GM19238 (cell line): ENCODE data around the gene IGDCC3.

Source experiments
- DNase-seq: peaks from one replicate; pipeline ENCODE4 v3.0.0; 2011; ENCODE audit warnings: low spot score; ENCODE audit not compliant: insufficient read length

Gene IGDCC3

GRCh38 chr15:65298731-65299130 lies 79.1 kb downstream of the IGDCC3 start:
- DNase-seq = no peak

GRCh38 chr15:65292938-65293518 lies 84.8 kb downstream of the IGDCC3 start:
- no peak for DNase-seq

- DNase-seq = no peak
Observed at GRCh38 chr15:65290228-65290627, 87.6 kb downstream of the IGDCC3 start.

- DNase-seq = no peak
Observed at GRCh38 chr15:65289261-65289854, 88.4 kb downstream of the IGDCC3 start.

- no peak for DNase-seq
Observed at GRCh38 chr15:65287520-65287855, 90.3 kb downstream of the IGDCC3 start.

GRCh38 chr15:65286704-65287519 lies 90.9 kb downstream of the IGDCC3 start, which contains the start of gene PARP16:
TSS of gene PARP16 (minus strand) at chr15:65286883. CDS start at chr15:65286426, 457 bp downstream.
- peak; percentile 78 for DNase-seq

- DNase-seq = peak; percentile 21
Observed at GRCh38 chr15:65286069-65286703, 91.6 kb downstream of the IGDCC3 start.

- no peak for DNase-seq
Observed at GRCh38 chr15:65285291-65286068, 92.3 kb downstream of the IGDCC3 start.

- DNase-seq = no peak
Observed at GRCh38 chr15:65278480-65278879, 99.3 kb downstream of the IGDCC3 start.
